Sciatic nerve (tissue), 1 donor: ENCODE results near the gene CLDN3. TPM values are rescaled to one million over a fixed set of nuclear protein-coding genes. Genes with fewer than 3 reads are reported as not detected.

Experiments
- total RNA-seq: library from RNA; stranded (reverse); fragmentation: NEBNext Ultra II Directional; extraction: Animal tissue kit (Norgen Biotek cat#: 25700); gene quantifications from one replicate; pipeline ENCODE4 v1.2.1, GENCODE V29; 2021
- donor health status: DM: no; HTN: no; CAD: no.

CLDN3 gene
- total RNA-seq, 1 donor from 2014 or later, result not detected

Other genes with a start within 250 kb of the CLDN3 start
- 66.9 TPM for gene BAZ1B, start 248.0 kb downstream of the CLDN3 start, total RNA-seq
- gene BCL7B, start 212.6 kb downstream of the CLDN3 start, total RNA-seq, result 38.6 TPM
- 27.1 TPM for gene TBL2, start 191.7 kb downstream of the CLDN3 start, total RNA-seq
- 23.8 TPM for gene MLXIPL, start 145.7 kb downstream of the CLDN3 start, total RNA-seq
- 4.5 TPM for gene VPS37D, start 102.4 kb downstream of the CLDN3 start, total RNA-seq
- gene DNAJC30, start 86.8 kb downstream of the CLDN3 start, total RNA-seq, result 10.5 TPM
- 47.4 TPM for gene BUD23, start 86.7 kb downstream of the CLDN3 start, total RNA-seq
- gene STX1A, start 50.6 kb downstream of the CLDN3 start, total RNA-seq, result 7.5 TPM
- 10.7 TPM for gene ABHD11, start 31.5 kb downstream of the CLDN3 start, total RNA-seq
- 0.85 TPM for gene CLDN4, start 60.7 kb upstream of the CLDN3 start, total RNA-seq
- gene METTL27, start 72.2 kb upstream of the CLDN3 start, total RNA-seq, result 6.2 TPM
- not detected for gene TMEM270, start 90.9 kb upstream of the CLDN3 start, total RNA-seq